H1 (cell line): Measurements from ENCODE around the gene MYLK2. TPM values are rescaled to one million over a fixed set of nuclear protein-coding genes. Genes with fewer than 3 reads are reported as not detected.

Source experiments
- CBX8 ChIP-seq: fragments of 300-800, 300-1000 bp; sonication (generic); IDR thresholded peaks from 2 replicates; pipeline ENCODE4 v1.7.1; 2016; ENCODE audit warnings: low read depth, low read length, borderline replicate concordance
- CHD1 ChIP-seq: IDR thresholded peaks from 2 replicates; pipeline ENCODE4 v1.6.1; 2012; ENCODE audit warnings: low read depth, low read length, improper control_type of control experiment
- HDAC2 ChIP-seq, 2 experiments: fragments of 300-600 bp in 1 of 2; sonication (generic) in 1 of 2; IDR thresholded peaks; 2 replicates each; pipeline ENCODE4 v1.6.1; 2011 to 2012; ENCODE audit warnings: low read depth in 2 of 2, low read length in 2 of 2, mild to moderate bottlenecking in 2 of 2, moderate library complexity in 2 of 2, borderline replicate concordance in 1 of 2, inconsistent platforms in 1 of 2
- KDM4A ChIP-seq: IDR thresholded peaks from one replicate; pipeline ENCODE4 v1.7.1; 2012; ENCODE audit warnings: low read depth, mild to moderate bottlenecking, moderate library complexity, low read length, inconsistent platforms; ENCODE audit not compliant: severe bottlenecking
- MAX ChIP-seq: IDR thresholded peaks from 2 replicates; pipeline ENCODE4 v1.6.1; 2012; ENCODE audit warnings: inconsistent platforms
- RAD21 ChIP-seq, 2 experiments: IDR thresholded peaks in 1 of 2; conservative IDR thresholded peaks in 1 of 2; 2 replicates each; pipeline ENCODE4 v1.6.1; 2011; ENCODE audit warnings: low read depth in 2 of 2, low read length in 2 of 2, improper control_type of control experiment in 1 of 2, inconsistent platforms in 1 of 2, mild to moderate bottlenecking in 1 of 2, moderate library complexity in 1 of 2
- RBBP5 ChIP-seq: IDR thresholded peaks from 2 replicates; pipeline ENCODE4 v1.7.1; 2012; ENCODE audit warnings: low read depth, mild to moderate bottlenecking, inconsistent platforms, low read length, moderate library complexity, borderline replicate concordance
- RNF2 ChIP-seq: fragments of 200-900, 300-1000 bp; sonication (generic); IDR thresholded peaks from 2 replicates; pipeline ENCODE4 v1.7.1; 2016; ENCODE audit warnings: borderline replicate concordance, low read depth, mild to moderate bottlenecking, antibody characterized with exemption, low read length; ENCODE audit not compliant: poor library complexity, severe bottlenecking; ENCODE audit errors: missing control alignments
- SAP30 ChIP-seq: fragments of 300-600 bp; sonication (generic); IDR thresholded peaks from 2 replicates; pipeline ENCODE4 v1.7.1; 2012; ENCODE audit warnings: low read length, moderate library complexity, mild to moderate bottlenecking, inconsistent platforms; ENCODE audit not compliant: insufficient read depth, insufficient replicate concordance
- SIN3A ChIP-seq, 2 experiments: IDR thresholded peaks in 1 of 2; conservative IDR thresholded peaks in 1 of 2; 2 replicates each; pipeline ENCODE4 v1.6.1; 2011 to 2012; ENCODE audit warnings: low read length in 2 of 2, improper control_type of control experiment in 1 of 2, low read depth in 1 of 2, mild to moderate bottlenecking in 1 of 2
- SP4 ChIP-seq: IDR thresholded peaks from 2 replicates; pipeline ENCODE4 v1.6.1; 2012; ENCODE audit warnings: low read length, inconsistent platforms
- TEAD4 ChIP-seq: IDR thresholded peaks from 2 replicates; pipeline ENCODE4 v1.6.1; 2012; ENCODE audit warnings: low read depth, low read length, inconsistent platforms, mixed read lengths
- polyA plus RNA-seq, 7 experiments: library from polyadenylated mRNA; depleted of rRNA in 3 of 7; stranded (reverse) in 5 of 7; unstranded in 2 of 7; fragments of >200 nt in 5 of 7; fragments of 200-250 nt in 2 of 7; gene quantifications; 1 replicate in 5 of 7; 2 replicates in 1 of 7; 4 replicates in 1 of 7; pipeline versions ENCODE4 v1.2.1 to v1.2.3, GENCODE V29; 2011 to 2013; ENCODE audit warnings: missing spikeins in 2 of 7, mixed read lengths in 2 of 7
- total RNA-seq: library from RNA; stranded (reverse); fragmentation: NEBNext Ultra II Directional; extraction: Animal tissue kit (Norgen Biotek cat#: 25700); gene quantifications from 2 replicates; pipeline ENCODE4 v1.2.1, GENCODE V29; 2021
- TF ChIP-seq, protein P1 (sequence below): IDR thresholded peaks from 2 replicates; pipeline ENCODE4 v1.6.1; 2011; ENCODE audit warnings: low read length, improper control_type of control experiment

MYLK2 gene
- total and polyA plus RNA-seq, 2 of the 8 experiments (the other 6 are each of a cell fraction or from before 2014, with no cell fraction given) = 0.22 to 0.26 TPM

GRCh38 chr20:31860390-31861134, 41.4 kb downstream of the MYLK2 start (continued):
- TF ChIP-seq MAX (no peak), CHD1 (no peak), TEAD4 (no peak), SP4 (no peak), CBX8 (no peak), RBBP5 (peak; percentile 33; the same call in 1 of the 2 replicates), SAP30 (no peak), RNF2 (no peak), SIN3A (conservative IDR thresholded peaks at IDR 0.05 in 1 of 2, IDR thresholded peaks at IDR 0.05 in 1 of 2; ENCODE audit: low read depth in 1 of 2, low read length in 2 of 2) (no peak), HDAC2 (IDR thresholded peaks at IDR 0.05; ENCODE audit: borderline replicate concordance in 1 of 2, low read depth in 2 of 2, low read length in 2 of 2) (no peak; a peak in 1 of 4 replicates), RAD21 (IDR thresholded peaks at IDR 0.05 in 1 of 2, conservative IDR thresholded peaks at IDR 0.05 in 1 of 2; ENCODE audit: low read depth in 2 of 2, low read length in 2 of 2) (peak; percentile 26 to 31; a peak in 2 of 4 replicates), KDM4A (peak; percentile 48)
- TF ChIP-seq, protein P1, sequence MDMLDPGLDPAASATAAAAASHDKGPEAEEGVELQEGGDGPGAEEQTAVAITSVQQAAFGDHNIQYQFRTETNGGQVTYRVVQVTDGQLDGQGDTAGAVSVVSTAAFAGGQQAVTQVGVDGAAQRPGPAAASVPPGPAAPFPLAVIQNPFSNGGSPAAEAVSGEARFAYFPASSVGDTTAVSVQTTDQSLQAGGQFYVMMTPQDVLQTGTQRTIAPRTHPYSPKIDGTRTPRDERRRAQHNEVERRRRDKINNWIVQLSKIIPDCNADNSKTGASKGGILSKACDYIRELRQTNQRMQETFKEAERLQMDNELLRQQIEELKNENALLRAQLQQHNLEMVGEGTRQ = peak; percentile 21; the same call in 1 of the 2 replicates
